Glomerular visceral epithelial cell (primary cell): Measurements from ENCODE around the gene CPA4.

Source experiments
- DNase-seq: peaks from one replicate; pipeline ENCODE4 v3.0.0-alpha.2; 2016; ENCODE audit errors: extremely low spot score

Gene CPA4

GRCh38 chr7:130274983-130275591 is 17.9 kb upstream of the CPA4 start:
- no peak for DNase-seq

- no peak for DNase-seq
Observed at GRCh38 chr7:130275826-130276297, 17.1 kb upstream of the CPA4 start.

GRCh38 chr7:130276796-130277762 is 15.9 kb upstream of the CPA4 start:
- DNase-seq = no peak

- DNase-seq = peak; percentile 38
Observed at GRCh38 chr7:130277763-130278643, 15.0 kb upstream of the CPA4 start.

- DNase-seq = peak; percentile 49
Observed at GRCh38 chr7:130278860-130279259, 14.1 kb upstream of the CPA4 start.

- DNase-seq = no peak
Observed at GRCh38 chr7:130279286-130279685, 13.7 kb upstream of the CPA4 start.

- no peak for DNase-seq
Observed at GRCh38 chr7:130279906-130280305, 13.1 kb upstream of the CPA4 start.

GRCh38 chr7:130281260-130281659 is 11.7 kb upstream of the CPA4 start:
- DNase-seq = no peak

- peak; percentile 37 for DNase-seq
Observed at GRCh38 chr7:130286881-130287280, 6.1 kb upstream of the CPA4 start.

- DNase-seq = no peak
Observed at GRCh38 chr7:130288168-130288567, 4.8 kb upstream of the CPA4 start.

- DNase-seq = no peak
Observed at GRCh38 chr7:130288829-130289228, 4.1 kb upstream of the CPA4 start.

GRCh38 chr7:130289478-130289877 is 3.5 kb upstream of the CPA4 start:
- no peak for DNase-seq

GRCh38 chr7:130290745-130291144 is 2.2 kb upstream of the CPA4 start:
- peak; percentile 58 for DNase-seq

GRCh38 chr7:130293521-130293920 is 560 bp downstream of the CPA4 start:
- DNase-seq = no peak

GRCh38 chr7:130294314-130294713 is 1.4 kb downstream of the CPA4 start:
- DNase-seq = no peak

GRCh38 chr7:130296221-130296951 is 3.4 kb downstream of the CPA4 start:
- no peak for DNase-seq

GRCh38 chr7:130297628-130298543 is 4.9 kb downstream of the CPA4 start:
- DNase-seq = no peak

- DNase-seq = no peak
Observed at GRCh38 chr7:130298544-130299326, 5.8 kb downstream of the CPA4 start.

GRCh38 chr7:130299866-130300265 is 6.9 kb downstream of the CPA4 start:
- DNase-seq = no peak
